Right lobe of liver (tissue), 4 donors: Measurements from ENCODE around the gene PDPR.
"Not testable (repeated sequence)": the region's sequence is repeated elsewhere in the genome, so short reads cannot be mapped to it uniquely, and the experiment has no call there.

Experiments
- POLR2A ChIP-seq: fragments of 450-650 bp; IDR thresholded peaks from one replicate; pipeline ENCODE4 v1.6.1; 2017; ENCODE audit warnings: antibody characterized with exemption, mild to moderate bottlenecking
- TF ChIP-seq, protein P1 (sequence below), 4 donors: fragments of 200-600 bp in 3 of 4; fragments of 450-650 bp in 1 of 4; IDR thresholded peaks; one replicate each; pipeline versions ENCODE4 v1.5.1 to v1.8.0; 2016 to 2022; ENCODE audit warnings: antibody characterized with exemption in 4 of 4, mild to moderate bottlenecking in 2 of 4
- donor health status: DM: no; HTN: no; CAD: no.
- donor health status: DM: no; HTN: no; CAD: no.
- donor health status: DM: no; HTN: yes; CAD: no.

DNA sequence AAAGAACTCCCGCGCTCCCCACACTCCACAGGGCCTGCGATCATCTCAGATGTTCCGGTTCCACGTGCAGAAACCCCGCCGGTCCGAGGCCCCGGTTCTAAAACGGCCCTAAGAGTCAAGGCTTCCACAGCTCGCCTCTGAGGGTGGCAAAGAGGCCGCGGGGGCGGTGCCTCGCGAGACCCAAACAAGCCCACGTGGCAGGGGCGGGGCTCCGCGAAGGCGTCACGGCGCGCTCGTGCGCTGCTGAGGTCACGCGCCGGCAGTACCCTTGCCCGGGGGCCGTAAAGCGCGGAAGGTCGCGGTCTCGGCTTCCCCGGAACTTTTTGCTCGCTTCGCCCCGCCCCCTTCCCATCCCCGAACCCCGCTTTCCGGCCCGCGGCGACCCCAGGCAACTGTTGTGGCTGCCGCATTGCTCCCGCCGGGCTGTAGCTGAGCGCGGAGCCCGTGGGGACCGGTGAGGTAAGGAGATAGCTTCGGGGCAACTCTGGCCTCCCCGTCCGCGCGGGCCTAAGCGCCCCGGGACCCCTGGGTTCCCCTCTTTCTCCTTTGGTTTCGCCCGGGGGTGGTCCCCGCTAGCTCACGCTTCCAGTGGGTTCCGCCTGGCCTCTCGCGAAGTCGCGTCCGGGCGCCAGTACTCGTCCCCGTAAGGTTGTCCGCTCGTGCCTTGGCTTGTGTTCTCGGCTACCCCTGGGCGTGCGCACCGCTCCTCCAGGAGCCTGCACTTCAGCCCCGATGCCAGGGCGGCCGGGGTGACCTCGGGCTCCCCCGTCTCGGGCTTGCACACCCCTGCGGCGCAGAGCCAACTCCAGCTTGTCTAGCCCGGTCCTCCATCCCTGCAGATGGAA is at the start of gene PDPR:
- TF ChIP-seq, protein P1, sequence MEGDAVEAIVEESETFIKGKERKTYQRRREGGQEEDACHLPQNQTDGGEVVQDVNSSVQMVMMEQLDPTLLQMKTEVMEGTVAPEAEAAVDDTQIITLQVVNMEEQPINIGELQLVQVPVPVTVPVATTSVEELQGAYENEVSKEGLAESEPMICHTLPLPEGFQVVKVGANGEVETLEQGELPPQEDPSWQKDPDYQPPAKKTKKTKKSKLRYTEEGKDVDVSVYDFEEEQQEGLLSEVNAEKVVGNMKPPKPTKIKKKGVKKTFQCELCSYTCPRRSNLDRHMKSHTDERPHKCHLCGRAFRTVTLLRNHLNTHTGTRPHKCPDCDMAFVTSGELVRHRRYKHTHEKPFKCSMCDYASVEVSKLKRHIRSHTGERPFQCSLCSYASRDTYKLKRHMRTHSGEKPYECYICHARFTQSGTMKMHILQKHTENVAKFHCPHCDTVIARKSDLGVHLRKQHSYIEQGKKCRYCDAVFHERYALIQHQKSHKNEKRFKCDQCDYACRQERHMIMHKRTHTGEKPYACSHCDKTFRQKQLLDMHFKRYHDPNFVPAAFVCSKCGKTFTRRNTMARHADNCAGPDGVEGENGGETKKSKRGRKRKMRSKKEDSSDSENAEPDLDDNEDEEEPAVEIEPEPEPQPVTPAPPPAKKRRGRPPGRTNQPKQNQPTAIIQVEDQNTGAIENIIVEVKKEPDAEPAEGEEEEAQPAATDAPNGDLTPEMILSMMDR (IDR thresholded peaks at IDR 0.05) = not testable (repeated sequence)
- TF ChIP-seq POLR2A = not testable (repeated sequence)
